ENCODE measurements around the gene MX2.

GRCh38 chr21:41402796-41403195 is 41.0 kb downstream of the MX2 start:
- no peak for TF ChIP-seq CTCF (conservative IDR thresholded peaks at IDR 0.05 in 1 of 2, IDR thresholded peaks at IDR 0.05 in 1 of 2; ENCODE audit: low read depth in 1 of 2, low read length in 2 of 2)
- TF ChIP-seq EZH2 (IDR thresholded peaks at IDR 0.05; ENCODE audit: low read length, missing control alignments): no peak

All from fibroblast of lung (primary cell).